GM19452 (cell line): ENCODE data around the gene LRRFIP1.

Experiments used
- ATAC-seq: cut with Tn5 transposase; IDR thresholded peaks from one replicate; pipeline ENCODE4 v1.9.1; 2021; ENCODE audit not compliant: unreplicated experiment

LRRFIP1 gene

GRCh38 chr2:237616734-237617586 is 10.4 kb upstream of the LRRFIP1 start:
- ATAC-seq: no peak

- no peak for ATAC-seq
Measured at GRCh38 chr2:237617587-237617982, 9.8 kb upstream of the LRRFIP1 start.

- no peak for ATAC-seq
Measured at GRCh38 chr2:237618449-237618848, 8.9 kb upstream of the LRRFIP1 start.

GRCh38 chr2:237623428-237624403 is 3.7 kb upstream of the LRRFIP1 start:
- ATAC-seq: no peak

GRCh38 chr2:237624565-237624964 is 2.8 kb upstream of the LRRFIP1 start:
- ATAC-seq: no peak

- ATAC-seq: no peak
Measured at GRCh38 chr2:237625216-237625705, 2.1 kb upstream of the LRRFIP1 start.

- no peak for ATAC-seq
Measured at GRCh38 chr2:237625777-237626176, 1.6 kb upstream of the LRRFIP1 start.

GRCh38 chr2:237626813-237627440 is 460 bp upstream of the LRRFIP1 start:
- ATAC-seq: no peak

GRCh38 chr2:237628247-237629187 is 1.1 kb downstream of the LRRFIP1 start:
- no peak for ATAC-seq

- ATAC-seq: no peak
Measured at GRCh38 chr2:237629188-237629534, 1.8 kb downstream of the LRRFIP1 start.

GRCh38 chr2:237629739-237630138 is 2.4 kb downstream of the LRRFIP1 start:
- no peak for ATAC-seq

GRCh38 chr2:237630216-237631000 is 3.0 kb downstream of the LRRFIP1 start:
- ATAC-seq: no peak

- no peak for ATAC-seq
Measured at GRCh38 chr2:237631007-237631785, 3.8 kb downstream of the LRRFIP1 start.

GRCh38 chr2:237631801-237632585 is 4.6 kb downstream of the LRRFIP1 start:
- no peak for ATAC-seq

GRCh38 chr2:237633061-237633561 is 5.7 kb downstream of the LRRFIP1 start:
- no peak for ATAC-seq

GRCh38 chr2:237636578-237636977 is 9.2 kb downstream of the LRRFIP1 start:
- ATAC-seq: no peak

GRCh38 chr2:237637429-237638135 is 10.2 kb downstream of the LRRFIP1 start:
- no peak for ATAC-seq
